HG03175 (cell line): ENCODE results near the gene TUNAR.
"Not testable (repeated sequence)": the region's sequence is repeated elsewhere in the genome, so short reads cannot be mapped to it uniquely, and the experiment has no call there.

Source experiments
- ATAC-seq: cut with Tn5 transposase; IDR thresholded peaks from one replicate; pipeline ENCODE4 v1.9.1; 2021; ENCODE audit warnings: mild to moderate bottlenecking, moderate library complexity; ENCODE audit not compliant: unreplicated experiment

The TUNAR gene

GRCh38 chr14:95964901-95965300 lies 88.3 kb downstream of the TUNAR start:
- no peak for ATAC-seq

- not testable (repeated sequence) for ATAC-seq
Measured at GRCh38 chr14:95968048-95968447, 91.4 kb downstream of the TUNAR start.
